MG63 (cell line): ENCODE results near the gene ITLN1. TPM values are rescaled to one million over a fixed set of nuclear protein-coding genes. Genes with fewer than 3 reads are reported as not detected.

Source experiments
- DNase-seq: peaks from one replicate; pipeline ENCODE4 v3.0.0-alpha.2; 2020
- H3K27me3 ChIP-seq: fragments of 250-450 bp; sonication (Bioruptor Pico); 2 replicates; pipeline ENCODE4 v1.5.1; 2020; ENCODE audit warnings: mild to moderate bottlenecking, moderate library complexity
- H3K36me3 ChIP-seq: fragments of 250-450 bp; sonication (Bioruptor Pico); 2 replicates; pipeline ENCODE4 v1.5.1; 2020; ENCODE audit warnings: mild to moderate bottlenecking, moderate library complexity
- H3K4me3 ChIP-seq: fragments of 250-450 bp; sonication (Bioruptor Pico); 2 replicates; pipeline ENCODE4 v1.5.1; 2020; ENCODE audit warnings: mild to moderate bottlenecking, moderate library complexity
- H3K9me3 ChIP-seq: fragments of 250-450 bp; sonication (Bioruptor Pico); 2 replicates; pipeline ENCODE4 v1.5.1; 2020; ENCODE audit warnings: mild to moderate bottlenecking, moderate library complexity
- total RNA-seq: library from RNA; depleted of rRNA; stranded (reverse); fragments of >200 nt; shearing (Covaris generic); gene quantifications from 2 replicates; pipeline ENCODE4 v1.2.3, GENCODE V29; 2014; ENCODE audit warnings: low replicate concordance

The ITLN1 gene
- total RNA-seq, 1 experiment from 2014 or later = not detected

- Histone ChIP-seq H3K27me3 (no peaks in the 10 kb centered on the region), H3K4me3 (no peak overlapping the region)
Measured at GRCh38 chr1:160865337-160865736, 19.6 kb downstream of the ITLN1 start.

GRCh38 chr1:160864173-160864572, 20.8 kb downstream of the ITLN1 start:
- no peaks in the 10 kb centered on the region for H3K36me3 ChIP-seq
- no peak for DNase-seq

More at GRCh38 chr1:160865337-160865736, 19.6 kb downstream of the ITLN1 start:
- no peaks in the 10 kb centered on the region for H3K9me3 ChIP-seq
- no peak for DNase-seq
- H3K36me3 ChIP-seq = no peaks in the 10 kb centered on the region

GRCh38 chr1:160863774-160864131, 21.2 kb downstream of the ITLN1 start:
- H3K36me3 ChIP-seq = no peaks in the 10 kb centered on the region
- H3K27me3 ChIP-seq = no peaks in the 10 kb centered on the region
- DNase-seq = no peak
- H3K4me3 ChIP-seq = no peak overlapping the region
- H3K9me3 ChIP-seq = no peaks in the 10 kb centered on the region

More at GRCh38 chr1:160864173-160864572, 20.8 kb downstream of the ITLN1 start:
- Histone ChIP-seq H3K4me3 (no peak overlapping the region), H3K9me3 (no peaks in the 10 kb centered on the region), H3K27me3 (no peaks in the 10 kb centered on the region)

GRCh38 chr1:160863061-160863773, 21.8 kb downstream of the ITLN1 start:
- H3K36me3 ChIP-seq = no peaks in the 10 kb centered on the region
- H3K4me3 ChIP-seq = no peak overlapping the region
- DNase-seq = no peak
- no peaks in the 10 kb centered on the region for H3K9me3 ChIP-seq
- no peaks in the 10 kb centered on the region for H3K27me3 ChIP-seq

GRCh38 chr1:160862203-160863060, 22.5 kb downstream of the ITLN1 start, which contains the start of gene CD244:
TSS of gene CD244 (minus strand) at chr1:160862887. CDS start at chr1:160862677, 210 bp downstream.
- Histone ChIP-seq H3K4me3 (no peak within 1 kb of the TSS), H3K9me3 (no peaks in the 10 kb centered on the region), H3K27me3 (no peaks in the 10 kb centered on the region), H3K36me3 (no peaks in the 10 kb centered on the region)
- DNase-seq = no peak

GRCh38 chr1:160860840-160861505, 24.0 kb downstream of the ITLN1 start:
- Histone ChIP-seq H3K27me3 (0 out of 2 replicates have a peak, but pooled peaks cover 2% of the 10 kb centered on the region), H3K4me3 (no peak overlapping the region), H3K36me3 (no peaks in the 10 kb centered on the region), H3K9me3 (no peaks in the 10 kb centered on the region)
- no peak for DNase-seq

- H3K27me3 ChIP-seq = 0 out of 2 replicates have a peak, but pooled peaks cover 2% of the 10 kb centered on the region
- H3K4me3 ChIP-seq = no peak overlapping the region
- H3K9me3 ChIP-seq = no peaks in the 10 kb centered on the region
- no peaks in the 10 kb centered on the region for H3K36me3 ChIP-seq
- DNase-seq = no peak
Measured at GRCh38 chr1:160859166-160859565, 25.8 kb downstream of the ITLN1 start.

GRCh38 chr1:160858507-160858906, 26.5 kb downstream of the ITLN1 start:
- Histone ChIP-seq H3K9me3 (no peaks in the 10 kb centered on the region), H3K36me3 (no peaks in the 10 kb centered on the region), H3K4me3 (no peak overlapping the region), H3K27me3 (0 out of 2 replicates have a peak, but pooled peaks cover 2% of the 10 kb centered on the region)
- DNase-seq = no peak

GRCh38 chr1:160858097-160858496, 26.9 kb downstream of the ITLN1 start:
- H3K4me3 ChIP-seq = no peak overlapping the region
- 0 out of 2 replicates have a peak, but pooled peaks cover 5% of the 10 kb centered on the region for H3K27me3 ChIP-seq
- no peak for DNase-seq
- no peaks in the 10 kb centered on the region for H3K36me3 ChIP-seq
- H3K9me3 ChIP-seq = no peaks in the 10 kb centered on the region; the same call in 1 of the 2 replicates

GRCh38 chr1:160855181-160855981, 29.6 kb downstream of the ITLN1 start:
- H3K9me3 ChIP-seq = no peaks in the 10 kb centered on the region; the same call in 1 of the 2 replicates
- H3K36me3 ChIP-seq = no peaks in the 10 kb centered on the region
- no peak overlapping the region for H3K4me3 ChIP-seq
- no peak for DNase-seq
- H3K27me3 ChIP-seq = peaks cover 9% of the 10 kb centered on the region; the same call in 1 of the 2 replicates

GRCh38 chr1:160853754-160854153, 31.2 kb downstream of the ITLN1 start:
- Histone ChIP-seq H3K27me3 (peaks cover 9% of the 10 kb centered on the region; the same call in 1 of the 2 replicates), H3K9me3 (no peaks in the 10 kb centered on the region; the same call in 1 of the 2 replicates)

GRCh38 chr1:160853014-160853413, 32.0 kb downstream of the ITLN1 start:
- no peaks in the 10 kb centered on the region for H3K36me3 ChIP-seq
- no peak for DNase-seq
- H3K9me3 ChIP-seq = no peaks in the 10 kb centered on the region; the same call in 1 of the 2 replicates
- no peak overlapping the region for H3K4me3 ChIP-seq
- peaks cover 9% of the 10 kb centered on the region; the same call in 1 of the 2 replicates for H3K27me3 ChIP-seq

More at GRCh38 chr1:160853754-160854153, 31.2 kb downstream of the ITLN1 start:
- DNase-seq = no peak
- Histone ChIP-seq H3K4me3 (no peak overlapping the region), H3K36me3 (no peaks in the 10 kb centered on the region)

- Histone ChIP-seq H3K4me3 (no peak overlapping the region), H3K9me3 (no peaks in the 10 kb centered on the region; the same call in 1 of the 2 replicates), H3K27me3 (peaks cover 7% of the 10 kb centered on the region; the same call in 1 of the 2 replicates), H3K36me3 (no peaks in the 10 kb centered on the region)
- no peak for DNase-seq
Measured at GRCh38 chr1:160850993-160851392, 34.0 kb downstream of the ITLN1 start.

GRCh38 chr1:160850541-160850940, 34.4 kb downstream of the ITLN1 start:
- DNase-seq = no peak
- Histone ChIP-seq H3K36me3 (no peaks in the 10 kb centered on the region), H3K27me3 (peaks cover 7% of the 10 kb centered on the region; the same call in 1 of the 2 replicates), H3K4me3 (no peak overlapping the region), H3K9me3 (no peaks in the 10 kb centered on the region; the same call in 1 of the 2 replicates)

- Histone ChIP-seq H3K4me3 (no peak overlapping the region), H3K27me3 (peaks cover 2% of the 10 kb centered on the region; the same call in 1 of the 2 replicates), H3K9me3 (peaks cover 7% of the 10 kb centered on the region), H3K36me3 (no peaks in the 10 kb centered on the region)
- DNase-seq = no peak
Measured at GRCh38 chr1:160846281-160846680, 38.7 kb downstream of the ITLN1 start.
